GM21381 (cell line): ENCODE results near the gene TMEM239.

Source experiments
- ATAC-seq: cut with Tn5 transposase; IDR thresholded peaks from one replicate; pipeline ENCODE4 v1.9.1; 2021; ENCODE audit warnings: mild to moderate bottlenecking, moderate library complexity; ENCODE audit not compliant: unreplicated experiment

The TMEM239 gene

DNA sequence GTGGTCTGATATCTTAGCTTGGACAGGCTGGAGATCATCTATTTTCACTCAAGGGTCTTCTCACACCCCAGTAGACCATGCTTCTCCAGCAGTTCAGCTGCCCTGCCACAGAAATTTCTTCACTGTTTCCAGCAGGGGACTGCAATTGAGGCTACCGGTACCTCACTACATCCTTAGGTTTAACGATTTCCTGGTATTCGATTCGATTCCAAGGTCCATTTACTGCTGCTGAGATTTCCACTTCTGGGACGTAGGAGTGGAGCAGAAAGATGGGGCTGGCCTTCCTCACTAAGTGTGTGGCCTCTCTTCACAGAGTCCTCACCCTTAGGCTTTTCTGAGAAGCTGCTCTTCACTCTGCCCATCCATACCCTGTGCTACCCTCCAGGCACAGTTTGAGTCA lies 30.5 kb downstream of the TMEM239 start:
- no peak for ATAC-seq

DNA sequence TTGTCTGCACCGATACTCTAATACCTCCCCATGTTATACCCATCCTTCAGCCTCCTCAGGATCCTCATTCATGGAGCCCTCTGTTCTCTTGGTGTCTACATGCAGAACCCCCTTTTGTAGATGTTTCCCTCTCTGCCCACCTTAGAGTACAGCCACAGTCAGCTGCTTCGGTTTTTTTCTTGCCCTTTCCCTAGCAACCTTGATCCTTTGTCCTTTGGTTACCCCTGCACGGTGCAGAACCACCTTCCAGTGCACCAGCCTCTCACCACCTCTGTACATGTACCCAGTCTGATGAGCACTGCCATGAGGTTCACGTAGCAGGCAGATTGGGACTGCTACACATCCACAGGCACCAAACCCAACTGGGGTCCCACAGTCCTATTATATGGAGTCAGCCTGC lies 31.6 kb downstream of the TMEM239 start:
- no peak for ATAC-seq

DNA sequence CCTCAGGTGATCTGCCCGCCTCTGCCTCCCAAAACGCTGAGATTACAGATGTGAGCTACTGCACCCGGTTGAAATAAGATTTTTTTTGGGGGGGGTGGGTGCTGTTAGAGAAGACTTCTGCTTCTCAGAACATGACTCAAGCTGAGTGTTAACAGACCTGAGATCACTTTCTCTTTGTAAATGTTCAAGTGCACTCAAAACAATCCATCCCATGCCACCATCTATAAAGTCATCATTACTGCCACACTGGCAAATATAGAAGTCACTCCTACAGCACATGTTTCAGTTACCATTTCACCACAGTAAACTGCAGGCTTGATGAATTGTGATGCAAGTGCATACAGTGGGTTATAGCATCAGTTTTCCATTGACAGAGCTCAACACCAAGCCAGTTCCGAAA lies 33.4 kb downstream of the TMEM239 start:
- no peak for ATAC-seq

DNA sequence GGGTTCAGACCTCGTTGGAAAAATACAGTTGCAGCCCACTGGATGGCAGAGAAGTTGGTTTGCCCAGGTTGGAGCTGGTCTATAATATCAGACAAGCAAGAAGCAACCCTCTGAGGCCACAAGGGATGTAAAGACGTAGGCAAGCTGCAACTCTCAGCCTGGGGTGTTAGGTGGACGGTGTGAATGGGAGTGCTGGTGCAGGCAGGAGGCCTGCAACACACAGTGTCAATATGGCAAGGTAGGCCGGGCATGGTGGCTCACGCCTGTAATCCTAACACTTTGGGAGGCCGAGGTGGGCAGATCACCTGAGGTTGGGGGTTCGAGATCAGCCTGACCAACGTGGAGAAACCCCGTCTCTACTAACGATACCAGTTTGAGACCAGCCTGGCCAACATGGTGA lies 34.9 kb downstream of the TMEM239 start:
- no peak for ATAC-seq

DNA sequence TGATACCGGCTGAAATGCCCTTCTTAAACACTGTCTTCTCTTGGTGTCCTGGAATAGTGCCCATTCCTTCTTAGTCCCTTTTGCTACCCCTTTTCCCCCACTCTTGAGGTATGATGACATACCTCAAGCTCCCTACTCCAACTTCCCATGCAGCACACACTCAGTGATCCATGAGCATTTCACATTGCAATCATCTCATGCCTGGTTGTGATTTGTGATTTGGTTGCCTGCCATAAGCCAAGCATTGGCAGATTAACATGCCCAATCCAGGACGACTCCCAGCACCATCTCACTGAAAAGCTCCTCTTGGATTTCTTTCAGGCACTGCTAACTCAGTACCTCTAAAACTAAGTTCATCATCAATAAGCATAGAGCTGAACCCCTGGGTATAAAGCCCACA lies 42.4 kb downstream of the TMEM239 start:
- ATAC-seq = no peak

DNA sequence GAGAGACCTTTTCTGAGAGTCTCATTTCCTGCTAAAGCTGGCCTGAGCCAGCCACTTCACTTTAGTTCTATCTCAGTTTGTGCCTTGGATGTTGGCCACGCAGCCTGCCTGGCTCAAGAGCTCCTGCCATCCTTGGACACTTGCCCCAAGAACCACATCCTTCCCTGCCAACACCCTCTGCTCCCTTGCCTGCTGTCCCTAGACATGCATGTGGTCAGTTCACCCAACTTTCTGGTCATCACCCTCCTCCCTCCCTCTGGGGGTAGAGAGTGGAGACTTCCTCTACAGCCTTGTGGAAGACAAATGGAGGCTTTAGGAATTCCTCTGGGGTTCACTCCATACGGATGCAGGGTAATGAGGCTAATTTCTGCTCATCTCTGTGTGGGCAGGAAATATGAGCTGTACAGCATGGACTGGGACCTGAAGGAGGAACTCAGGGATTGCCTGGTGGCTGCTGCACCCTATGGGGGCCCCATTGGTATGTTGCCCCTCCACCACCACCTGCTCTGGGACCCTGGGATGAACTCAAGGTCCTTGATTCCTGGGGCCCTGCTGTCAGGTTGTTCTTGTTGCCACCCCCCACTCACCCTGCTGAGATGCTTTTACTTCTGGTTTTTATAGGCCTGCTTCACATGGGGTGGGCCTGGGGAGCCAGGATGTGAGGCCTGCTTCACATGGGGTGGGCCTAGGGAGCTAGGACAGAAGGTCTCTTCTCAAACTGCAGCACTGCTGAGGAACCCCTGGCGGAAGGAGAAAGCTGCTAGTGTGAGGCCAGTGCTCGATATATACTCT lies 43.4 kb downstream of the TMEM239 start:
- ATAC-seq = no peak

DNA sequence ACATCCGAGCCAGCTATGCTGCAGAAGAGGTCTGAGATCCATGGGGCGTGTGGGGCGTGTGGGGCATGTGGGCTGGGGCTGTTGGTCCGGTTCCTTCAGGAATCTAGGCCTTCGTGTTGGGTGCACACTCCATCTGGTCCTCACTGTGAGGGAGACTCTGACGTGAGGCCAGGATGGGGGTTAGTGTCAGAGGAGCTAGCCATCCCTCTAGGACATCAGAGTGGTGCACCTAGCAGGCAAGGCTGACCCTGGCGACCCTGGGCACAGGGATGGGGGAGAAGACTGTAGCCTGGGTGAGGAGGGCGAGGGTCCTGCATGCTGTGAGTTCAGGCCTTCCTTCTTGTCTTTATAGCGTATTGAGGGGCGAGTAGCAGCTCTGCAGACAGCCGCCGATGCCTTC lies 48.5 kb downstream of the TMEM239 start:
- no peak for ATAC-seq

DNA sequence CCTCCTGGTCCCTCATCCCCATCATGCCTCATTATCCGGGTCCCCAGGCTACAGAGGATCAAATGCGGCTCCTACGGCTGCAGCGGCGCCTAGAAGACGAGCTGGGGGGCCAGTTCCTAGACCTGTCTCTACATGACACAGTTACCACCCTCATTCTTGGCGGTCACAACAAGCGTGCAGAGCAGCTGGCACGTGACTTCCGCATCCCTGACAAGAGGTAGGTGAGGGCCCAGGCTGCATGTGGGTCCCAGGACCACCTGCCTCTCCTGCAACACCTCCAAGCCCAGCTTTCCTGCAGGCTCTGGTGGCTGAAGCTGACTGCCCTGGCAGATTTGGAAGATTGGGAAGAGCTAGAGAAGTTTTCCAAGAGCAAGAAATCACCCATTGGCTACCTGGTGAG lies 48.9 kb downstream of the TMEM239 start:
- ATAC-seq = no peak

DNA sequence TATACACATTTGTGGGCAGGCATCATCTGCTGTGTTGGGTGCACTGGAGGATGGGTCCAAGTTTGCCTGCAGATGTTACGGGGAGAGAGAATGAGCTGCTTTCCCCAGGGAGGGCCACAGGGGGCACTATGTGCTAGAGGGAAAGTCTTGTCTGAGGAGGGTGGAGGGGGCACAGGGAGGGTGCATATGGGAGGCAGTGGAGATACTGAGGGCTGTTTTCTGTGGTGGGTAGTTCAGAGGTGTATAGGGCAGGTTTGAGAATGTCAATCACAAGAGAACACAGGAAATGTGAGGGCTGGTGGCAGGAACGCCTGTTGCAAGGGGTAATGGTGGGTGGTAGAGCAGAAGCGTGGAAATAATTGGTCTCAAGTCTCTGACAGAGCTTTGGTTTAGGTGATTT lies 49.5 kb downstream of the TMEM239 start:
- ATAC-seq = no peak

DNA sequence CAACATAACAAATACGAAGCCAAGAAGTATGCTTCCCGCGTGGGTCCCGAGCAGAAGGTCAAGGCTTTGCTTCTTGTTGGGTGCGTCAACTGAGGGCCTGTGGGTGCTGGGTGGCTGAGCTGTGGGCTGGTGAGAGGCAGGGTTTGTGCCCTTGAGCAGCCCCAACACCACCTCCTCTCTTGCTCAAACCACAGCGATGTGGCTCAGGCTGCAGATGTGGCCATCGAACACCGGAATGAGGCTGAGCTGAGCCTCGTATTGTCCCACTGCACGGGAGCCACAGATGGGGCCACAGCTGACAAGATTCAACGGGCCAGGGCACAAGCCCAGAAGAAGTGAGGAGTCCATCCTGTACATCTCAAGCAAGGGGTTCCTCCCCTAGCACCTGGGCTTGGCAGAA lies 50.1 kb downstream of the TMEM239 start:
- ATAC-seq = no peak

DNA sequence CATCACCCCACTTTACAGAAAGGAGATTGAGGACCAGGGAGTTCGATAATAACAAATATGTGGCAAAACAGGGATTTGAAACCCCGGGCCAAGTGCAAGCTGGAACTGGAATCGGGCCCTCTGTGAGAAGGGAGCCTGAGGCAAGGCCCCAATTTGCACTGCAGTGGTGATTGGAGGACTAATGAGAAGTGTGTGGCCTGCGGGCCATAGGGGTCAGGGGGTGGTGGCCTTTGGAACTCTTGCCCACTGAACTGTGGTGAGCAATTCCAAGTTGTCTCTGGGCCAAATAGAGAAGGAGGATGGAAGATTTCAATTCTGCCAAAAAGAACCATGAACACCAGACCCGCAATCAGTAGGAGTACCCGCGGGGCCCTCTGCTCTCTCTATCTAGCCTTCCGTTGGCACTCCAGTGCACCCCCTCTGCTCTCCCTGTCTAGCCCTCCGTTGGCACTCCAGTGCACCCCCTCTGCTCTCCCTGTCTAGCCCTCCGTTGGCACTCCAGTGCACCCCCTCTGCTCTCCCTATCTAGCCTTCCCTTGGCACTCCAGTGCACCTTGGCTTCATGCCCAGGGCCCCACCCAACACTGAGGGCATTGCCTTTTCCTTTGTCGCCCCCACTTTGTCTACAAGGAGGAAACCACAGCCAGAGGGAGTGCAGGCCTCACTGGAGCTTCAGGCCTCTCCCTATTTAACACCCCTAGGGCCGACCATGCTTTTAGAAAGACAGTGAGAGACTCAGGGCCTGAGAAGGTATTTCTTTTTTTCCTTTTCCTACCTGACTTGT lies 51.1 kb downstream of the TMEM239 start:
- no peak for ATAC-seq
